A549 (cell line): Measurements from ENCODE around the gene TEDC1. TPM values are rescaled to one million over a fixed set of nuclear protein-coding genes. Genes with fewer than 3 reads are reported as not detected.

Experiments
- ATAC-seq, 2 experiments: fragments of 200-7000 bp in 1 of 2; fragments of >200 bp in 1 of 2; cut with Nextera tagmentation in 1 of 2; cut with Tn5 transposase in 1 of 2; 3 replicates each; pipeline versions ENCODE4 v1.8.0 to v1.9.1; 2018 to 2020; ENCODE audit warnings: mild to moderate bottlenecking in 1 of 2, moderate library complexity in 1 of 2
- CTCF ChIA-PET: fragments of 300-600 bp; sonication (Branson Sonifier 250); formaldehyde crosslinking; extraction: SDS; loops from one replicate; lab custom pipeline; 2021; ENCODE audit warnings: antibody characterized with exemption, inconsistent platforms; lab: Yijun Ruan, JAX
- POLR2A ChIA-PET: fragments of 350-600 bp; formaldehyde crosslinking; extraction: SDS; loops from one replicate; lab custom pipeline; 2021; ENCODE audit warnings: antibody characterized with exemption, inconsistent platforms; lab: Yijun Ruan, JAX
- DNase-seq, 2 experiments: peaks; one replicate each; pipeline versions ENCODE4 v3.0.0 to v3.0.0-alpha.2; 2011 to 2016; ENCODE audit warnings: low read depth in 1 of 2, low spot score in 1 of 2
- FAIRE-seq: peaks from 2 replicates; lab custom pipeline; 2011; peaks lifted over from hg19 to GRCh38; lab: Jason Lieb, UNC
- H3K27ac ChIP-seq, 2 experiments: fragments of >200 bp; sonication (Bioruptor Twin); formaldehyde crosslinking; 3 replicates each; pipeline ENCODE4 v1.5.1; 2016 to 2017
- H3K4me1 ChIP-seq: fragments of >200 bp; sonication (Bioruptor Twin); formaldehyde crosslinking; 3 replicates; pipeline ENCODE4 v1.6.1; 2016
- H3K4me2 ChIP-seq: fragments of >200 bp; sonication (Bioruptor Twin); formaldehyde crosslinking; 3 replicates; pipeline ENCODE4 v1.6.1; 2016
- H3K4me3 ChIP-seq: fragments of >200 bp; sonication (Bioruptor Twin); formaldehyde crosslinking; 3 replicates; pipeline ENCODE4 v1.5.1; 2016
- H3K9me3 ChIP-seq: fragments of >200 bp; sonication (Bioruptor Twin); formaldehyde crosslinking; 3 replicates; pipeline ENCODE4 v1.6.1; 2016
- CBX2 ChIP-seq: fragments of 200-600 bp; sonication (generic); IDR thresholded peaks from 2 replicates; pipeline ENCODE4 v1.6.1; 2016; ENCODE audit warnings: low read depth, mild to moderate bottlenecking, borderline replicate concordance
- CEBPB ChIP-seq, 2 experiments: fragments of >200 bp in 1 of 2; sonication (Bioruptor Twin) in 1 of 2; formaldehyde crosslinking in 1 of 2; IDR thresholded peaks; 2 replicates each; pipeline ENCODE4 v1.6.1; 2012 to 2016
- EHMT2 ChIP-seq: fragments of 200-600 bp; sonication (generic); IDR thresholded peaks from 2 replicates; pipeline ENCODE4 v1.6.1; 2016; ENCODE audit warnings: antibody characterized with exemption, low read depth, mild to moderate bottlenecking, moderate library complexity
- FOSB ChIP-seq: fragments of 250-450 bp; sonication (Bioruptor Pico); IDR thresholded peaks from 2 replicates; pipeline ENCODE4 v1.5.0; 2020; ENCODE audit warnings: mild to moderate bottlenecking, moderate library complexity
- GATA3 ChIP-seq: IDR thresholded peaks from 2 replicates; pipeline ENCODE4 v1.6.1; 2012; ENCODE audit warnings: borderline replicate concordance
- HDAC2 ChIP-seq: fragments of 200-600 bp; sonication (generic); IDR thresholded peaks from 2 replicates; pipeline ENCODE4 v1.6.1; 2016
- HEYL ChIP-seq: fragments of 250-450 bp; sonication (Bioruptor Pico); IDR thresholded peaks from 2 replicates; pipeline ENCODE4 v1.8.0; 2021; ENCODE audit warnings: mild to moderate bottlenecking, moderate library complexity
- HOXB13 ChIP-seq: fragments of 250-450 bp; sonication (Bioruptor Pico); IDR thresholded peaks from 2 replicates; pipeline ENCODE4 v1.5.0; 2020; ENCODE audit warnings: low read depth, mild to moderate bottlenecking, moderate library complexity
- KDM5A ChIP-seq: fragments of 200-600 bp; sonication (generic); IDR thresholded peaks from 2 replicates; pipeline ENCODE4 v1.6.1; 2016; ENCODE audit warnings: antibody characterized with exemption, mild to moderate bottlenecking
- MAFK ChIP-seq: fragments of 450-650 bp; IDR thresholded peaks from 2 replicates; pipeline ENCODE4 v1.6.1; 2014; ENCODE audit not compliant: partially characterized antibody
- NPAS2 ChIP-seq: fragments of 250-450 bp; sonication (Bioruptor Pico); IDR thresholded peaks from 2 replicates; pipeline ENCODE4 v1.8.0; 2022; ENCODE audit warnings: mild to moderate bottlenecking, moderate library complexity, borderline replicate concordance
- NR3C1 ChIP-seq: fragments of >200 bp; sonication (Bioruptor Twin); formaldehyde crosslinking; IDR thresholded peaks from 3 replicates; pipeline ENCODE4 v1.6.1; 2017
- RAD21 ChIP-seq, 2 experiments: fragments of >200 bp in 1 of 2; sonication (Bioruptor Twin) in 1 of 2; formaldehyde crosslinking in 1 of 2; IDR thresholded peaks in 1 of 2; conservative IDR thresholded peaks in 1 of 2; 2 replicates in 1 of 2; 3 replicates in 1 of 2; pipeline ENCODE4 v1.6.1; 2012 to 2018; ENCODE audit warnings: inconsistent platforms in 1 of 2
- RCOR1 ChIP-seq: fragments of 150-350 bp; IDR thresholded peaks from 2 replicates; pipeline ENCODE4 v1.6.1; 2014; ENCODE audit warnings: antibody characterized with exemption, low read length, low read depth
- SMC3 ChIP-seq: fragments of >200 bp; sonication (Bioruptor Twin); formaldehyde crosslinking; IDR thresholded peaks from 3 replicates; pipeline ENCODE4 v1.6.1; 2018; ENCODE audit warnings: inconsistent platforms
- ZC3H11A ChIP-seq: fragments of 450-650 bp; IDR thresholded peaks from 2 replicates; pipeline ENCODE4 v1.6.1; 2014; ENCODE audit warnings: antibody characterized with exemption, mild to moderate bottlenecking
- WGBS: methylation state at CpG from one replicate; pipeline ENCODE4 v1.1.6; 2017; ENCODE audit errors: missing lambda C conversion rate; 5-methylcytosine and 5-hydroxymethylcytosine counted together
- polyA plus RNA-seq, 4 experiments: library from polyadenylated mRNA; depleted of rRNA in 3 of 4; stranded (reverse); fragments of >200 nt; fragmentation: RNase III in 1 of 4; extraction: RNeasy Plus Mini Kit Qiagen cat#74134 plus additional on column Dnase treatment in 1 of 4; gene quantifications; 2 replicates in 3 of 4; 3 replicates in 1 of 4; pipeline ENCODE4 v1.2.3, GENCODE V29; 2011 to 2017
- TF ChIP-seq, protein P1 (sequence below): fragments of >200 bp; sonication (Bioruptor Twin); formaldehyde crosslinking; IDR thresholded peaks from 3 replicates; pipeline ENCODE4 v1.5.1; 2016
- TF ChIP-seq, protein P2 (sequence below): IDR thresholded peaks from 2 replicates; pipeline ENCODE4 v1.6.1; 2012
- TF ChIP-seq, protein P3 (sequence below): IDR thresholded peaks from 2 replicates; pipeline ENCODE4 v1.6.1; 2012

The TEDC1 gene
- polyA plus RNA-seq, 2 of the 4 experiments (the other 2 are of a cell fraction), result 12.7 to 39.6 TPM

DNA sequence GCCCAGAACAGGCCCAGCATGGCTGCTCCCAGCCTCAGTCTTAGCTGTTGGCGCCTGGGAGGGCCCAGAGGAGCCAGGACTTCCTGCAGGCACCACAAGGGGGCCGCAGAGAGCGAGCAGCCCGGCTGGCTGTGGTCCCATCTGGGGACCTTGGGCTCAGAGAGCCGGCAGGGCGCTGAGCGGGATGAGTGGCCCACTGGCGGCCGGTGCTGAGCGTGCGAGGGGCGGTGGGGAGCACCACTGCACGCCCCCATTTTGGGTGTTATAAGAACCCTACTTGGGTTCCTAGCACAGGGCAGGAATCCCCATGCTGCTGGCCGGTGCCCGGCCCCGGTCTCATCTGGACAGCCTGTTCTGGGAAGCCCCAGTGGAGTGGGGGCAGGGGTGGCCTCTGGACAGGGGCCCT lies 42.3 kb upstream of the TEDC1 start:
- DNase-seq, result peak; percentile 67 to 87
- POLR2A ChIA-PET, result interaction anchor here (1.9 kb wide), 1 partner anchor 32 kb away, joined by 5 read pairs; no protein-coding TSS in a partner anchor
- ATAC-seq, result peak; percentile 83 to 93
- H3K4me1 ChIP-seq, result 0 out of 3 replicates have a peak, but pooled peaks cover 6% of the 10 kb centered on the region
- CTCF ChIA-PET, result interaction anchor here (0.6 to 2.7 kb wide), 24 partner anchors 8 to 84 kb away, joined by 3 to 29 read pairs (median 3); partner anchors contain the start of gene CRIP1
- 71% methylated on average over 7 of the region's 16 CpGs for WGBS
- TF ChIP-seq, protein P1, sequence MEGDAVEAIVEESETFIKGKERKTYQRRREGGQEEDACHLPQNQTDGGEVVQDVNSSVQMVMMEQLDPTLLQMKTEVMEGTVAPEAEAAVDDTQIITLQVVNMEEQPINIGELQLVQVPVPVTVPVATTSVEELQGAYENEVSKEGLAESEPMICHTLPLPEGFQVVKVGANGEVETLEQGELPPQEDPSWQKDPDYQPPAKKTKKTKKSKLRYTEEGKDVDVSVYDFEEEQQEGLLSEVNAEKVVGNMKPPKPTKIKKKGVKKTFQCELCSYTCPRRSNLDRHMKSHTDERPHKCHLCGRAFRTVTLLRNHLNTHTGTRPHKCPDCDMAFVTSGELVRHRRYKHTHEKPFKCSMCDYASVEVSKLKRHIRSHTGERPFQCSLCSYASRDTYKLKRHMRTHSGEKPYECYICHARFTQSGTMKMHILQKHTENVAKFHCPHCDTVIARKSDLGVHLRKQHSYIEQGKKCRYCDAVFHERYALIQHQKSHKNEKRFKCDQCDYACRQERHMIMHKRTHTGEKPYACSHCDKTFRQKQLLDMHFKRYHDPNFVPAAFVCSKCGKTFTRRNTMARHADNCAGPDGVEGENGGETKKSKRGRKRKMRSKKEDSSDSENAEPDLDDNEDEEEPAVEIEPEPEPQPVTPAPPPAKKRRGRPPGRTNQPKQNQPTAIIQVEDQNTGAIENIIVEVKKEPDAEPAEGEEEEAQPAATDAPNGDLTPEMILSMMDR, result peak; percentile 67
- TF ChIP-seq RAD21 (conservative IDR thresholded peaks at IDR 0.05 in 1 of 2, IDR thresholded peaks at IDR 0.05 in 1 of 2) (peak; percentile 52 to 54), GATA3 (0 out of 2 replicates have a peak, but pooled peaks have one; percentile 10), CEBPB (IDR thresholded peaks at IDR 0.05) (no peak), SMC3 (peak; percentile 71)
- TF ChIP-seq, all 56 proteins: peak for 4
- no peak for FAIRE-seq
- Histone ChIP-seq H3K4me2 (no peak overlapping the region), H3K9me3 (no peaks in the 10 kb centered on the region), H3K4me3 (no peak overlapping the region), H3K27ac (peak overlapping the region in 1 of 2 experiments; percentile 29; a peak in 3 of 6 replicates)

DNA sequence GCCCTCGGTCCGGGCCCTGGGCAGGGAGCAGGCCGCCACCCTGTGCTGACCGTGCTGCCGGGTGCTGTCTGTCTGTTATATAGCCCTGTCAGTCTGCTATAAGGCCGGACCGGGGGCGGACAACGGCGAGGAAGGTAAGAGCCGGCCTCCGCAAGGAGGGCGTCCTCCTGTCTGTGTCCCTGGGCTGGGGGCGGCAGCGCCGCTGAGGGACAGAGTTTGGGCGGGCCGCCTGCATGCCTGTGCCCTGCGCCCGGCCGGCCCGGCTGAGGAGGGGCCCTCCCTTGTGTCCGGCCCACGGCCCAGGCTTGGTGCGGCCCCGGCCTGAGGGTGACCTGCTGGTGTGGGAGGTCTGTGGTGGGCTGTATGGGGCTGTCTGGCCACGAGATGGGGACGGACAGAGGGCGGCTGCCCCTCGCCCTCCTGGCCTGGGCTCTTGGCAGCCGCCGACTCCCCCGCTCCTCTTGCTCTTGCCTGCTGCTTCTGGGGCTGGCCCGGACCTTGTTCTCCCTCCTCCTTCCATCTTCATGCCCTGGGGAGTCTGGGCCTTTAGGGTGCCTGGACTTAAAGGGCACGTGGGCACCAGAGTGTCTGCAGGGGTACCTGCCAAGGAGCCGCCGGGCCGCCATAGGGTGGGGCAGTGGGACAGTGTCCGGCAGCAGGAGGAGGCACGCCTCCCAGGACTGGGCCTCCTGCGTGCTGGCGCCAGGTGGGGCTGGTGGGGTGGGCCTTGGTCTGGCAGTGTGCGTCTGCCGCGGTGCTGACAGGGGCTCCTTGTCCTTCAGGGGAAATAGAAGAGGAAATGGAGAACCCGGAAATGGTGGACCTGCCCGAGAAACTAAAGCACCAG lies 41.5 kb upstream of the TEDC1 start:
- no peak overlapping the region for H3K4me2 ChIP-seq
- TF ChIP-seq ZC3H11A, result no peak
- TF ChIP-seq, all 56 proteins: peak for 0
- 0 out of 3 replicates have a peak, but pooled peaks cover 6% of the 10 kb centered on the region for H3K4me1 ChIP-seq
- ATAC-seq (no peak), FAIRE-seq (no peak), DNase-seq (no peak)
- ChIA-PET POLR2A (no interaction called here), CTCF (interaction anchor here (4.3 to 4.6 kb wide), 2 partner anchors 9 to 40 kb away, joined by 19 to 21 read pairs; no protein-coding TSS in a partner anchor)
- H3K27ac ChIP-seq, result peak overlapping the region in 1 of 2 experiments; percentile 29; a peak in 1 of 6 replicates
- no peaks in the 10 kb centered on the region for H3K9me3 ChIP-seq
- 95% methylated on average over 32 of the region's 47 CpGs for WGBS
- no peak overlapping the region for H3K4me3 ChIP-seq

DNA sequence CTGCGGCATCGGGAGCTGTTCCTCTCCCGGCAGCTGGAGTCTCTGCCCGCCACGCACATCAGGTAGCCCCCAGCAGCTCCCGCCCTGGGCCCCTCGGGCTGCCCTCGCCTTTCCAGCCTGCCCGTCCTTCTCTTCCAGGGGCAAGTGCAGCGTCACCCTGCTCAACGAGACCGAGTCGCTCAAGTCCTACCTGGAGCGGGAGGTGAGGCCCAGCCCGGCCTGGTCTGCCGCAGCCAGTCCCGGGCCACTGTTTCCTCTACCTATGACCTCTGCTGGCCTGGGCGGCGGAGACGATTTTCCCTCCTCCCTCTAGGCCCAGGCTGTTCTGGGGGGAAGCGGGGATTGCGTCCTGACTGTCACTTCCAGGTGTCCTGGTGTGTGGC lies 40.9 kb upstream of the TEDC1 start:
- H3K4me2 ChIP-seq, result no peak overlapping the region
- H3K27ac ChIP-seq, result no peak overlapping the region
- 0 out of 3 replicates have a peak, but pooled peaks cover 6% of the 10 kb centered on the region for H3K4me1 ChIP-seq
- no peak for ATAC-seq
- TF ChIP-seq HOXB13 (CRISPR knock-in tag), result no peak
- TF ChIP-seq FOSB (CRISPR knock-in tag), result no peak
- no peak for TF ChIP-seq SMC3
- no peak for TF ChIP-seq RAD21 (conservative IDR thresholded peaks at IDR 0.05 in 1 of 2, IDR thresholded peaks at IDR 0.05 in 1 of 2)
- TF ChIP-seq NR3C1, result no peak
- TF ChIP-seq, protein P2, sequence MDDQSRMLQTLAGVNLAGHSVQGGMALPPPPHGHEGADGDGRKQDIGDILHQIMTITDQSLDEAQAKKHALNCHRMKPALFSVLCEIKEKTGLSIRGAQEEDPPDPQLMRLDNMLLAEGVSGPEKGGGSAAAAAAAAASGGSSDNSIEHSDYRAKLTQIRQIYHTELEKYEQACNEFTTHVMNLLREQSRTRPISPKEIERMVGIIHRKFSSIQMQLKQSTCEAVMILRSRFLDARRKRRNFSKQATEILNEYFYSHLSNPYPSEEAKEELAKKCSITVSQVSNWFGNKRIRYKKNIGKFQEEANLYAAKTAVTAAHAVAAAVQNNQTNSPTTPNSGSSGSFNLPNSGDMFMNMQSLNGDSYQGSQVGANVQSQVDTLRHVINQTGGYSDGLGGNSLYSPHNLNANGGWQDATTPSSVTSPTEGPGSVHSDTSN, result no peak
- no peak for TF ChIP-seq EHMT2
- no peak for TF ChIP-seq HDAC2
- TF ChIP-seq KDM5A, result no peak
- TF ChIP-seq, protein P3, sequence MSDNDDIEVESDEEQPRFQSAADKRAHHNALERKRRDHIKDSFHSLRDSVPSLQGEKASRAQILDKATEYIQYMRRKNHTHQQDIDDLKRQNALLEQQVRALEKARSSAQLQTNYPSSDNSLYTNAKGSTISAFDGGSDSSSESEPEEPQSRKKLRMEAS, result no peak
- TF ChIP-seq NPAS2, result no peak
- no peak for TF ChIP-seq RCOR1
- no peak for TF ChIP-seq CEBPB (IDR thresholded peaks at IDR 0.05)
- no peak for TF ChIP-seq MAFK
- no peak for TF ChIP-seq HEYL (CRISPR knock-in tag)
- TF ChIP-seq, protein P1, result no peak
- TF ChIP-seq CBX2, result no peak
- no peak overlapping the region for H3K4me3 ChIP-seq
- no peaks in the 10 kb centered on the region for H3K9me3 ChIP-seq
- ChIA-PET POLR2A (no interaction called here), CTCF (interaction anchor here (4.3 to 4.6 kb wide), 2 partner anchors 10 to 40 kb away, joined by 19 to 21 read pairs; no protein-coding TSS in a partner anchor)
- no peak for DNase-seq
- WGBS, result 90% methylated on average over 22 of the region's 22 CpGs
- no peak for FAIRE-seq
